Neural cell (in vitro differentiated cells): Measurements from ENCODE around the gene ZDHHC12. TPM values are rescaled to one million over a fixed set of nuclear protein-coding genes. Genes with fewer than 3 reads are reported as not detected.

ENCODE experiments used
- H2AFZ ChIP-seq: fragments of 200-600, 300-800 bp; sonication (generic), shearing (Covaris generic); 2 replicates; pipeline ENCODE4 v1.6.0; 2014; ENCODE audit warnings: low read depth, mild to moderate bottlenecking, antibody characterized with exemption, low read length, moderate library complexity
- H3F3A ChIP-seq: fragments of 200-600 bp; shearing (Covaris generic); 2 replicates; pipeline ENCODE4 v1.6.1; 2016; ENCODE audit warnings: mild to moderate bottlenecking, moderate library complexity, mixed read lengths, antibody characterized with exemption, low read length; ENCODE audit not compliant: insufficient read depth, poor library complexity, severe bottlenecking
- H3K27ac ChIP-seq: fragments of 200-600, 300-800 bp; sonication (generic), shearing (Covaris generic); 2 replicates; pipeline ENCODE4 v1.5.1; 2014; ENCODE audit warnings: mild to moderate bottlenecking, low read length, moderate library complexity
- H3K27me3 ChIP-seq: fragments of 300-800, 200-600 bp; sonication (generic), shearing (Covaris generic); 2 replicates; pipeline ENCODE4 v1.6.0; 2014; ENCODE audit warnings: mild to moderate bottlenecking, low read depth, low read length, moderate library complexity; ENCODE audit not compliant: insufficient read depth
- H3K36me3 ChIP-seq: fragments of 300-800, 200-600 bp; sonication (generic), shearing (Covaris generic); 2 replicates; pipeline ENCODE4 v1.5.1; 2014; ENCODE audit warnings: mild to moderate bottlenecking, antibody characterized with exemption, low read length, moderate library complexity; ENCODE audit not compliant: insufficient read depth
- H3K4me2 ChIP-seq: fragments of 300-800, 200-600 bp; sonication (generic), shearing (Covaris generic); 2 replicates; pipeline ENCODE4 v1.6.0; 2014; ENCODE audit warnings: mild to moderate bottlenecking, low read length
- H3K4me3 ChIP-seq: fragments of 300-800, 200-600 bp; sonication (generic), shearing (Covaris generic); 2 replicates; pipeline ENCODE4 v1.5.1; 2014; ENCODE audit warnings: mild to moderate bottlenecking, low read length, moderate library complexity
- H3K79me2 ChIP-seq: fragments of 200-600 bp; shearing (Covaris generic); replicated peaks from 2 replicates; pipeline ENCODE4 v1.6.0; 2014; ENCODE audit warnings: mild to moderate bottlenecking, low read length, moderate library complexity; ENCODE audit not compliant: insufficient read depth
- H3K9ac ChIP-seq: fragments of 300-800, 200-600 bp; sonication (generic), shearing (Covaris generic); 2 replicates; pipeline ENCODE4 v1.6.1; 2016; ENCODE audit warnings: mild to moderate bottlenecking, low read length, mixed read lengths
- H3K9me2 ChIP-seq: fragments of 200-600 bp; shearing (Covaris generic); 2 replicates; pipeline ENCODE4 v1.6.1; 2016; ENCODE audit warnings: mild to moderate bottlenecking, low read length, mixed read lengths; ENCODE audit not compliant: insufficient read depth
- H3K9me3 ChIP-seq: fragments of 200-600, 300-800 bp; sonication (generic), shearing (Covaris generic); 2 replicates; pipeline ENCODE4 v1.6.1; 2016; ENCODE audit warnings: mild to moderate bottlenecking, mixed run types, low read length, moderate library complexity, mixed read lengths
- H4K20me1 ChIP-seq: fragments of 200-600 bp; shearing (Covaris generic); 2 replicates; pipeline ENCODE4 v1.6.1; 2016; ENCODE audit warnings: mild to moderate bottlenecking, mixed run types; ENCODE audit not compliant: insufficient read depth
- CTCF ChIP-seq: fragments of 450-650 bp; IDR thresholded peaks from 2 replicates; pipeline ENCODE4 v1.5.1; 2014; ENCODE audit warnings: antibody characterized with exemption, mild to moderate bottlenecking, moderate library complexity; ENCODE audit not compliant: poor library complexity, severe bottlenecking
- EP300 ChIP-seq: fragments of 450-650 bp; conservative IDR thresholded peaks from 2 replicates; pipeline ENCODE4 v1.6.1; 2014; ENCODE audit warnings: antibody characterized with exemption, mild to moderate bottlenecking, moderate library complexity; ENCODE audit not compliant: poor library complexity, severe bottlenecking
- EZH2 ChIP-seq: fragments of 200-600, 300-800 bp; shearing (Covaris generic), sonication (generic); IDR thresholded peaks from 2 replicates; pipeline ENCODE4 v1.6.1; 2014; ENCODE audit warnings: antibody characterized with exemption, low read length, borderline replicate concordance, mild to moderate bottlenecking; ENCODE audit not compliant: insufficient read depth, poor library complexity, severe bottlenecking
- MXI1 ChIP-seq: fragments of 450-650 bp; conservative IDR thresholded peaks from 2 replicates; pipeline ENCODE4 v1.6.1; 2014; ENCODE audit warnings: antibody characterized with exemption, mild to moderate bottlenecking; ENCODE audit not compliant: poor library complexity, severe bottlenecking
- POLR2AphosphoS5 ChIP-seq: IDR thresholded peaks from 2 replicates; pipeline ENCODE4 v1.6.1; 2012
- RAD21 ChIP-seq: fragments of 450-650 bp; conservative IDR thresholded peaks from 2 replicates; pipeline ENCODE4 v1.6.1; 2014; ENCODE audit warnings: antibody characterized with exemption, mild to moderate bottlenecking, moderate library complexity
- REST ChIP-seq: IDR thresholded peaks from 2 replicates; pipeline ENCODE4 v1.6.1; 2012; ENCODE audit warnings: borderline replicate concordance
- SMC3 ChIP-seq: fragments of 450-650 bp; conservative IDR thresholded peaks from 2 replicates; pipeline ENCODE4 v1.6.1; 2014; ENCODE audit warnings: antibody characterized with exemption, mild to moderate bottlenecking, moderate library complexity; ENCODE audit not compliant: poor library complexity
- TAF1 ChIP-seq: IDR thresholded peaks from 2 replicates; pipeline ENCODE4 v1.6.1; 2012; ENCODE audit warnings: low read depth
- polyA plus RNA-seq: library from polyadenylated mRNA; depleted of rRNA; stranded (reverse); fragments of >200 nt; gene quantifications from 2 replicates; pipeline ENCODE4 v1.2.3, GENCODE V29; 2014

Gene ZDHHC12
- polyA plus RNA-seq, 1 donor from 2014 or later: 0.09 TPM

- no peak overlapping the region for H3K9ac ChIP-seq
These were observed 5.9 kb downstream of the ZDHHC12 start for GRCh38 chr9:128718047-128718446.

GRCh38 chr9:128716581-128717254 is 7.2 kb downstream of the ZDHHC12 start:
- no peaks in the 10 kb centered on the region for H4K20me1 ChIP-seq
- H3K4me3 ChIP-seq: no peak overlapping the region
- H3K9me3 ChIP-seq: no peaks in the 10 kb centered on the region
- H3F3A ChIP-seq: no peaks in the 10 kb centered on the region
- H2AFZ ChIP-seq: no peak overlapping the region
- H3K9me2 ChIP-seq: no peaks in the 10 kb centered on the region
- H3K27me3 ChIP-seq: no peaks in the 10 kb centered on the region
- no peak overlapping the region for H3K27ac ChIP-seq
- no peak overlapping the region for H3K9ac ChIP-seq
- no peak overlapping the region for H3K4me2 ChIP-seq
- H3K79me2 ChIP-seq: no peaks in the 10 kb centered on the region
- no peaks in the 10 kb centered on the region for H3K36me3 ChIP-seq
- TF ChIP-seq SMC3 (no peak), REST (no peak), RAD21 (no peak), POLR2AphosphoS5 (no peak), CTCF (no peak)

More at GRCh38 chr9:128718047-128718446, 5.9 kb downstream of the ZDHHC12 start:
- TF ChIP-seq CTCF (no peak), REST (no peak), EZH2 (no peak), MXI1 (no peak), POLR2AphosphoS5 (no peak), RAD21 (no peak), EP300 (no peak), TAF1 (no peak), SMC3 (no peak)
- no peaks in the 10 kb centered on the region for H3K79me2 ChIP-seq
- no peak overlapping the region for H3K4me2 ChIP-seq
- H3K4me3 ChIP-seq: no peak overlapping the region
- no peaks in the 10 kb centered on the region for H3K9me3 ChIP-seq
- no peaks in the 10 kb centered on the region for H4K20me1 ChIP-seq
- no peak overlapping the region for H2AFZ ChIP-seq
- no peaks in the 10 kb centered on the region for H3K27me3 ChIP-seq
- no peak overlapping the region for H3K27ac ChIP-seq
- H3K9me2 ChIP-seq: no peaks in the 10 kb centered on the region
- no peaks in the 10 kb centered on the region for H3K36me3 ChIP-seq
- H3F3A ChIP-seq: no peaks in the 10 kb centered on the region
